Osteoblast (primary cell): Measurements from ENCODE around the gene ZIC1. TPM values are rescaled to one million over a fixed set of nuclear protein-coding genes. Genes with fewer than 3 reads are reported as not detected.

Experiments
- DNase-seq: peaks from one replicate; pipeline ENCODE4 v3.0.0; 2011; ENCODE audit warnings: low spot score, mixed read lengths; ENCODE audit not compliant: insufficient read length; ENCODE audit errors: missing footprints
- H2AFZ ChIP-seq: 2 replicates; pipeline ENCODE4 v1.6.0; 2011; ENCODE audit warnings: mild to moderate bottlenecking, low read length
- H3K27ac ChIP-seq: 2 replicates; pipeline ENCODE4 v1.5.1; 2011; ENCODE audit warnings: mild to moderate bottlenecking, low read depth, low read length, moderate library complexity
- H3K27me3 ChIP-seq: 2 replicates; pipeline ENCODE4 v1.6.0; 2012; ENCODE audit warnings: mild to moderate bottlenecking, control low read depth, inconsistent platforms, low read length, moderate library complexity; ENCODE audit not compliant: insufficient read depth
- H3K36me3 ChIP-seq: 2 replicates; pipeline ENCODE4 v1.5.1; 2011; ENCODE audit warnings: mild to moderate bottlenecking, low read length, control low read depth, moderate library complexity; ENCODE audit not compliant: insufficient read depth
- H3K4me1 ChIP-seq: 2 replicates; pipeline ENCODE4 v1.5.1; 2011; ENCODE audit warnings: mild to moderate bottlenecking, low read length, control low read depth, moderate library complexity; ENCODE audit not compliant: insufficient read depth
- H3K4me2 ChIP-seq: 2 replicates; pipeline ENCODE4 v1.6.0; 2011; ENCODE audit warnings: mild to moderate bottlenecking, low read length; ENCODE audit not compliant: insufficient read depth
- H3K4me3 ChIP-seq: fragments of 200-600 bp; sonication (generic); 3 replicates; pipeline ENCODE4 v1.5.1; 2012; ENCODE audit warnings: mild to moderate bottlenecking, low read length, inconsistent platforms; ENCODE audit not compliant: insufficient read depth
- H3K79me2 ChIP-seq: 2 replicates; pipeline ENCODE4 v1.6.0; 2012; ENCODE audit warnings: mild to moderate bottlenecking, low read length, control low read depth, inconsistent platforms; ENCODE audit not compliant: insufficient read depth
- H3K9me3 ChIP-seq: 2 replicates; pipeline ENCODE4 v1.5.1; 2011; ENCODE audit warnings: low read depth, low read length, control low read depth
- H4K20me1 ChIP-seq: 2 replicates; pipeline ENCODE4 v1.6.0; 2012; ENCODE audit warnings: mild to moderate bottlenecking, low read length, control low read depth; ENCODE audit not compliant: insufficient read depth
- CTCF ChIP-seq: IDR thresholded peaks from 2 replicates; pipeline ENCODE4 v1.5.1; 2011; ENCODE audit warnings: mild to moderate bottlenecking, low read depth, low read length, moderate library complexity; ENCODE audit errors: extremely low read depth
- total RNA-seq: library from RNA; depleted of rRNA; stranded (reverse); fragments of >200 nt; gene quantifications from 2 replicates; pipeline ENCODE4 v1.2.3, GENCODE V29; 2012

ZIC1 gene
- total RNA-seq, 1 donor = 3.6 TPM

GRCh38 chr3:147393261-147393942 is 15.8 kb upstream of the ZIC1 start:
- Histone ChIP-seq H3K4me1 (no peaks in the 10 kb centered on the region), H3K36me3 (no peaks in the 10 kb centered on the region), H3K4me2 (peak overlapping the region; percentile 52), H3K4me3 (peak overlapping the region; percentile 63), H4K20me1 (no peaks in the 10 kb centered on the region), H3K79me2 (no peaks in the 10 kb centered on the region), H3K27ac (no peak overlapping the region), H3K27me3 (peaks cover 96% of the 10 kb centered on the region), H3K9me3 (no peaks in the 10 kb centered on the region), H2AFZ (peak overlapping the region; percentile 41)
- TF ChIP-seq CTCF = no peak
- no peak for DNase-seq

GRCh38 chr3:147393943-147394883 is 15.0 kb upstream of the ZIC1 start:
- no peak for TF ChIP-seq CTCF
- H3K9me3 ChIP-seq = no peaks in the 10 kb centered on the region
- H2AFZ ChIP-seq = peak overlapping the region; percentile 25
- no peaks in the 10 kb centered on the region for H3K36me3 ChIP-seq
- peak overlapping the region; percentile 63 for H3K4me3 ChIP-seq
- H3K4me2 ChIP-seq = peak overlapping the region; percentile 52
- H3K27ac ChIP-seq = no peak overlapping the region
- no peaks in the 10 kb centered on the region for H4K20me1 ChIP-seq
- H3K27me3 ChIP-seq = peaks cover 95% of the 10 kb centered on the region
- no peaks in the 10 kb centered on the region for H3K4me1 ChIP-seq
- no peak for DNase-seq
- H3K79me2 ChIP-seq = no peaks in the 10 kb centered on the region

- H3K4me1 ChIP-seq = no peaks in the 10 kb centered on the region
- H3K4me2 ChIP-seq = no peak overlapping the region
- H3K27ac ChIP-seq = no peak overlapping the region
- H3K27me3 ChIP-seq = peaks cover 91% of the 10 kb centered on the region
- no peak overlapping the region for H3K4me3 ChIP-seq
- H4K20me1 ChIP-seq = no peaks in the 10 kb centered on the region
- H3K36me3 ChIP-seq = no peaks in the 10 kb centered on the region
- no peak for TF ChIP-seq CTCF
- no peaks in the 10 kb centered on the region for H3K9me3 ChIP-seq
- no peak overlapping the region for H2AFZ ChIP-seq
- DNase-seq = no peak
- no peaks in the 10 kb centered on the region for H3K79me2 ChIP-seq
Measured at GRCh38 chr3:147394884-147395225, 14.3 kb upstream of the ZIC1 start.
